Nephron progenitor cell (in vitro differentiated cells): ENCODE data around the gene HOXA11.
A peak's percentile ranks its signal among the peaks of the same experiment; 100 is the strongest.

Source experiments
- DNase-seq: peaks from one replicate; pipeline ENCODE4 v3.0.0; 2021
- H3K27ac Mint-ChIP-seq: 2 replicates; pipeline ENCODE4 v1.8.0; 2021; ENCODE audit warnings: mild to moderate bottlenecking, moderate library complexity, mixed read lengths
- H3K27me3 Mint-ChIP-seq: 2 replicates; pipeline ENCODE4 v1.8.0; 2021; ENCODE audit warnings: mild to moderate bottlenecking, low read depth, mixed read lengths; ENCODE audit not compliant: poor library complexity
- H3K36me3 Mint-ChIP-seq: 2 replicates; pipeline ENCODE4 v1.8.0; 2021; ENCODE audit warnings: low read depth, mixed read lengths
- H3K4me1 Mint-ChIP-seq: 2 replicates; pipeline ENCODE4 v1.8.0; 2021; ENCODE audit warnings: mixed read lengths
- H3K4me3 Mint-ChIP-seq: 2 replicates; pipeline ENCODE4 v1.8.0; 2021; ENCODE audit warnings: mild to moderate bottlenecking, moderate library complexity, mixed read lengths
- H3K9me3 Mint-ChIP-seq: 2 replicates; pipeline ENCODE4 v1.8.0; 2021; ENCODE audit warnings: mild to moderate bottlenecking, moderate library complexity, mixed read lengths
- CTCF ChIP-seq: fragments of 200-600 bp; sonication (generic); IDR thresholded peaks from 2 replicates; pipeline ENCODE4 v1.5.0; 2021; ENCODE audit warnings: antibody characterized with exemption

HOXA11 gene

GRCh38 chr7:27200761-27201579, 15.9 kb upstream of the HOXA11 start:
- Mint-ChIP-seq H3K4me1 (peaks cover 25% of the 10 kb centered on the region), H3K4me3 (peak overlapping the region; percentile 74), H3K27me3 (peaks cover 97% of the 10 kb centered on the region), H3K9me3 (no peaks in the 10 kb centered on the region), H3K27ac (no peak overlapping the region), H3K36me3 (no peaks in the 10 kb centered on the region)
- no peak for TF ChIP-seq CTCF
- no peak for DNase-seq

GRCh38 chr7:27199849-27200760, 15.1 kb upstream of the HOXA11 start, which contains the start of gene HOXA13:
Gene HOXA13 (minus strand): TSS chr7:27200091. CDS start chr7:27200077, 14 bp downstream.
- H3K27ac Mint-ChIP-seq = no peak within 1 kb of the TSS
- peak within 1 kb of the TSS; percentile 84 for H3K4me3 Mint-ChIP-seq
- peaks cover 17% of the 10 kb centered on the region for H3K4me1 Mint-ChIP-seq
- peaks cover 97% of the 10 kb centered on the region for H3K27me3 Mint-ChIP-seq
- H3K36me3 Mint-ChIP-seq = no peaks in the 10 kb centered on the region
- peak; percentile 83 for DNase-seq
- no peaks in the 10 kb centered on the region for H3K9me3 Mint-ChIP-seq
- no peak for TF ChIP-seq CTCF

- no peak for TF ChIP-seq CTCF
- H3K4me1 Mint-ChIP-seq = peaks cover 12% of the 10 kb centered on the region
- H3K4me3 Mint-ChIP-seq = peak overlapping the region; percentile 65
- no peaks in the 10 kb centered on the region for H3K36me3 Mint-ChIP-seq
- H3K27ac Mint-ChIP-seq = no peak overlapping the region
- H3K27me3 Mint-ChIP-seq = peaks cover 97% of the 10 kb centered on the region
- no peaks in the 10 kb centered on the region for H3K9me3 Mint-ChIP-seq
- peak; percentile 60 for DNase-seq
Observed at GRCh38 chr7:27198871-27199801, 14.1 kb upstream of the HOXA11 start.

GRCh38 chr7:27198138-27198841, 13.3 kb upstream of the HOXA11 start:
- no peak overlapping the region for H3K27ac Mint-ChIP-seq
- peaks cover 19% of the 10 kb centered on the region for H3K4me1 Mint-ChIP-seq
- no peaks in the 10 kb centered on the region for H3K9me3 Mint-ChIP-seq
- DNase-seq = no peak
- H3K36me3 Mint-ChIP-seq = no peaks in the 10 kb centered on the region
- H3K27me3 Mint-ChIP-seq = peaks cover 97% of the 10 kb centered on the region
- no peak for TF ChIP-seq CTCF
- peak overlapping the region; percentile 25 for H3K4me3 Mint-ChIP-seq
